ENCODE results near the gene ORAI2.
"Not testable (repeated sequence)": the region's sequence is repeated elsewhere in the genome, so short reads cannot be mapped to it uniquely, and the experiment has no call there.

The ORAI2 gene

DNA sequence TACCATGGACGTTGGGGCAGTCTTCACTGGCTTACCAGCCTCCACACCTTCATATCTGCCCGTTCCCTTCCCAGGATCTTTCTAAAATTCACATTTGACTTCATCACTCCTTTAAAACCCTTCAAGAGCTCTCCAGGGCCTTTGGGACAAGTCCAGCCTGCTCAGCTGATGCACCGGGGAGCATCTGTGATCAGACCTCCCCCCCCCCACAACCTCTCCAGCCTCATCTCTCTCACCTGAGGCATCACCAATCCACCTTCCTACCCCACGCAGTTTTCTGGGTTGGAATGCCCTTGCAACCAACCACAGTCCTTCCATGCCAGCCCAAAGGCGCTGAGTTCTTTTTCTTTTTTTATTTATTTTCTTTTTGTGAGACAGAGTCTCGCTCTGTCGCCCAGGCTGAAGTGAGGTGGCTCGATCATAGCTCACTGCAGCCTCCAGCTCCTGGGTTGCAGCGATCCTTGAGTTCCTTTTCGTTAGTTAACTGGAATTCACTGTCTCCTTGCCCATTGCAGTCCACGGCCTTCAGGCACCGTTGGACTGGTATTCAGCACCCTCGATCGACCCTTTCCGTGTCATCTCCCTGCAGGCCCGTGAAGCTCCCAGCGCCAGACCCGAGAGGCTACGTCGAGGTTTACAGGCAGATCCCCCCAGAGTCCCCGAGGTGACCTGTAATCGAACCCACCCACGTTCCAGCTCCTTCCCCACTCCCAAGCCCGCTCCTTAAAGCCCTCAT lies 30.6 kb downstream of the ORAI2 start:
- peaks cover 33 to 53% of the 10 kb centered on the region in 2 donors for H3K4me1 Mint-ChIP-seq
- no peak for DNase-seq
- peak overlapping the region; percentile 93 to 94 for H3K4me3 Mint-ChIP-seq
- H3K9me3 Mint-ChIP-seq = no peaks in the 10 kb centered on the region
- ATAC-seq (replicated peaks) = peak in 1 of 2 donors; percentile 3
- peak overlapping the region; percentile 91 for H3K27ac Mint-ChIP-seq
- H3K27me3 Mint-ChIP-seq = no peaks in the 10 kb centered on the region
- H3K36me3 Mint-ChIP-seq = peaks cover 17 to 27% of the 10 kb centered on the region in 2 donors

DNA sequence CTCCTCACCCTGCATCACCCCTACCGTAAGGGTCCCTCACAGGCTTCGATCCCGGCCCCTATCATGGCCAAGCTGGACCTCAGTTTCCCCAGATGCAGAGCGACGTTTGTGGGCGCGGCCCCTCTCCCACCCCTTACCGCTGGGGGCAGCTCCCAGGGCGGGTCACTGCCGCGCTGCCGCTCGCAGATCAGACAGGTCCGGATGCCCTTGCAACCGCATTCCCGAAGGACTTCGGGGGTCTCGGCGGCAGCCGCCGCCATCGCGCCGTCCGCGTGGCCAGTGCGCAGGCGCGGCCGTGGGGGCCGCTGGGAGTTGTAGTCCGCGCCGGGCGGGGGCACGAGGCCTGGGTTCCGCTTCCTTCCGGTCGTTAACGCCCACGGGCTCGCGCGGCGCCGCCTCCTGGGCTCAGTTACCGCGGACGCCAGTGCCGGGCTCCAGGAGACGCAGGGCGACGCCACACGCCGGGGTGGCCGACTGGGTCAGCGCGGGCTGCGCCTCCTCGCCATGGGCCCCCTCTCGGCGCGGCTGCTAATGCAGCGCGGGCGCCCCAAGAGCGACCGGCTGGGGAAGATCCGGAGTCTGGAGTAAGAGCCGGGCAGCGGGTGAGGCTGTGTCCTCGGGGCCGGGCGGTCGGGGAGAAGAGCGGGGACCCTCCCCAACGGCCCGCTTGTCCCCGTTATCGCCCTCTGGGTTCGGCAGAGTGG lies 31.4 kb downstream of the ORAI2 start, which contains the start of the genes ALKBH4 and LRWD1:
Gene ALKBH4, minus strand, starts transcription at position 287 of the 704 bp plus-strand sequence. Its CDS starts 27 bp downstream, at position 260.
Gene LRWD1, plus strand, starts transcription at position 408 of the 704 bp plus-strand sequence. Its CDS starts 97 bp downstream, at position 505.
- peak within 1 kb of the TSS; percentile 91 for H3K27ac Mint-ChIP-seq
- peak within 1 kb of the TSS; percentile 93 to 94 for H3K4me3 Mint-ChIP-seq
- ATAC-seq (replicated peaks) (peak; percentile 96 to 97), DNase-seq (peak; percentile 93)
- H3K4me1 Mint-ChIP-seq = peaks cover 34 to 53% of the 10 kb centered on the region in 2 donors
- H3K36me3 Mint-ChIP-seq = peaks cover 16 to 24% of the 10 kb centered on the region in 2 donors
- no peaks in the 10 kb centered on the region for H3K9me3 Mint-ChIP-seq
- no peaks in the 10 kb centered on the region for H3K27me3 Mint-ChIP-seq

DNA sequence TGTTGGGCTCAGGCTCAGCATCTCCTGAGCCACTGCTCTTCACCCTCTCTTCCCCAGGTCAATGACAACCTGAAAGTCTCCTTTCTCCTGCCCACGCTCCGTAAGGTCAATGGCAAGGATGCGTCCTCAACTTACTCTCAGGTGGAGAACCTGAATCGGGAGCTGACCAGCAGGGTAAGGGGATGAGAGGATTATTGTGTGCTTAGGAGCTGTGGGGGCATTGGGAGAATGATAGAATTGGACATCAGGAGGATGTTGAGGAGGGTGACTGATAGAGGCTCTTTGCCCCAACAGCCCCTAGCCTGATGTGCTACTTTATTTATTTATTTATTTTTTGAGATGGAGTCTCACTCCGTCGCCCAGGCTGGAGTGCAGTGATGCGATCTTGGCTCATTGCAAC lies 32.7 kb downstream of the ORAI2 start:
- Mint-ChIP-seq H3K4me3 (peak overlapping the region; percentile 93 to 94), H3K36me3 (peaks cover 16 to 26% of the 10 kb centered on the region in 2 donors), H3K4me1 (peaks cover 30 to 51% of the 10 kb centered on the region in 2 donors), H3K27me3 (no peaks in the 10 kb centered on the region), H3K27ac (peak overlapping the region; percentile 47), H3K9me3 (no peaks in the 10 kb centered on the region)
- no peak for DNase-seq
- ATAC-seq (replicated peaks) = no peak

DNA sequence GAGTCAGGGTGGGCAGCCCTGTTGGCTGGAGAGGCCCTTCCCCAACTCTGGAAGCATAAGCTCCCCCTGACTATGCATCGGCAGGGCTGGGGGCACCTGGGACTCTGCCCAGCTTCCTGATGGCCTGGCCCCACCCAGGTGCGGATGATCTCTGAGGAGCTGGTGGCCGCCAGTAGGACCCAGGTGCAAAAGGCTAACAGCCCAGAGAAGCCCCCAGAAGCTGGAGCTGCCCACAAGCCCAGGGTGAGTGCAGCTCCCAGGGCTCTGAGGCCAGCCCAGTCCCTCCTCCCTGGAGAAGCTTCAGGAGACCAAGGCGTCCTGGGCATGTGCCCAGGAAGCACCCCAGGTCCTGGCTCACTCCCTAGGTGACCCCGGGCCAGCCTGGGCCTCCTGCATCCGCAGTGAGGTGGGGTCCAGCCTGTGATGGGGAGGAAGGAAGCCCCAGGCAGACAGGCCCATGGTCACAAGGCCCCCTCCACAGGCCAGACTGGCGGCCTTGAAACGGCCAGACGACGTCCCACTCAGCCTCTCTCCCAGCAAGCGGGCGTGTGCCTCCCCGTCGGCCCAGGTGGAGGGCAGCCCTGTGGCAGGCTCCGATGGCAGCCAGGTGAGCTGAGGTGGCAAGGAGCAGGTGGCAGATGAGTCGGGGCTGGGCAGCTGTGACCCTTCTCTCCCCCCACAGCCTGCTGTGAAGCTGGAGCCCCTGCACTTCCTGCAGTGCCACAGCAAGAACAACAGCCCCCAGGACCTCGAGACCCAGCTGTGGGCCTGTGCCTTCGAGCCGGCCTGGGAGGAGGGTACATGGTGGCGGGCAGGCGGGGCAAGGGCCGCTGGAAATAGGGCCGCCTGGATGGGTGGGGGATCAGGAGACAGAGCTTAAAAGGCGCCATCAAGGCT lies 34.5 kb downstream of the ORAI2 start:
- Mint-ChIP-seq H3K4me3 (no peak overlapping the region), H3K27ac (no peak overlapping the region), H3K36me3 (peaks cover 23 to 30% of the 10 kb centered on the region in 2 donors), H3K27me3 (no peaks in the 10 kb centered on the region), H3K4me1 (peaks cover 31 to 51% of the 10 kb centered on the region in 2 donors), H3K9me3 (no peaks in the 10 kb centered on the region)
- ATAC-seq (replicated peaks) (no peak), DNase-seq (no peak)

DNA sequence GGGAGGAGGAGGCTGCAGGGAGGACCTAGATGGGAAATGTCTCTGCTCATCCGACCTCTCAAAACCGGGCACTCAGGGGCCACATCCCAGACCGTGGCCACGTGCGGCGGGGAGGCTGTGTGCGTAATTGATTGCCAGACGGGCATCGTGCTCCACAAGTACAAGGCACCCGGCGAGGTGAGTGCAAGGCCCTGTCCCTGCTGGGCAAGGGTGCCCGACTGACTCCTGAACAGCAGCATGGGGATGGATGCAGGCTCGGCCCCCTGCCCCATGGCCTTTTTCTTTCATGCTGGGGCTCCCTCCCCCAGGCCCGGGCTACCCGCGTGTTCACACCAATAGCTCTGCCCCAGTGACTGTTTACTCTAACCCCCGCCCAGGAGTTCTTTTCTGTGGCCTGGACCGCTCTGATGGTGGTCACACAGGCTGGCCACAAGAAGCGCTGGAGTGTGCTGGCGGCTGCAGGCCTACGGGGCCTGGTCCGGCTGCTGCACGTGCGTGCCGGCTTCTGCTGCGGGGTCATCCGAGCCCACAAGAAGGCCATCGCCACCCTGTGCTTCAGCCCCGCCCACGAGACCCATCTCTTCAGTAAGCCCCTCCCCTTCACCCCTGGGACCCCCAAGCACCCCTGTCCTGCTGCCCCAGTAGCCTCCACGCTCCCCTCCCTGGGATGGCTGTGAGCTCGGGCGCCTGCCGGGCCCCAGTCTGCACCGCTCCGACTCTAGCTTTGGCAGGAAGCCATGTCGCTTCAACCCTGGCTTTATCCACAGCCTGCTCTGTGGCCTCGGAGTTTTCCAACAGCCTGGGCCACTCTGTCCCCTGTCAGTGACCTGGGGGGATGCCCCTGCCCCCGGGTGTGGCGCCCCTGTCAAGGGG lies 35.3 kb downstream of the ORAI2 start:
- Mint-ChIP-seq H3K27me3 (no peaks in the 10 kb centered on the region), H3K4me1 (peaks cover 30 to 54% of the 10 kb centered on the region in 2 donors), H3K4me3 (peak overlapping the region in 1 of 2 donors; percentile 36), H3K27ac (peak overlapping the region; percentile 69), H3K9me3 (no peaks in the 10 kb centered on the region), H3K36me3 (peaks cover 26 to 30% of the 10 kb centered on the region in 2 donors)
- DNase-seq (no peak), ATAC-seq (replicated peaks) (no peak)

DNA sequence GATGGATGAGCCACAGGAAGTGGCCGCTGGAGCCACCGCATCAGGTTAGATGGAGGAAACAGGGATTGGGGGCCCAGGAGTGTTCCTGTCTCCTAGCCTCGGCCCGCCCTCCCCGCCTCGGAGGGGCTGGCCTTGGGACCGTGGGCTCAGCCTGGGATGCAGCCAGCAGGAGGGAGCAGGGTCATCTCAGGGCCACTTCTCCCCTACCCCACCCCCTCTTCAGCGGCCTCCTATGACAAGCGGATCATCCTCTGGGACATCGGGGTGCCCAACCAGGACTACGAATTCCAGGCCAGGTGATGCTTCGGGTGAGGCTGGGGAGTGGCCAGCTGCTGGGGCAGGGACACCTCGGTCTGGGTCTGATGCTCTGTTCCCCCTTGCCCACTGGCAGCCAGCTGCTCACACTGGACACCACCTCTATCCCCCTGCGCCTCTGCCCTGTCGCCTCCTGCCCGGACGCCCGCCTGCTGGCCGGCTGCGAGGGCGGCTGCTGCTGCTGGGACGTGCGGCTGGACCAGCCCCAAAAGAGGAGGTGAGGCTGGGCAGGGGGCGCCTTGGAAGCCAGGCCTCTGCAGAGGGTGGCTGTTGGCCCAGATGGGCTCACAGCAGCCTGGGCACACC lies 36.1 kb downstream of the ORAI2 start:
- ATAC-seq (replicated peaks) (no peak), DNase-seq (no peak)
- peaks cover 24 to 48% of the 10 kb centered on the region in 2 donors for H3K4me1 Mint-ChIP-seq
- H3K9me3 Mint-ChIP-seq = no peaks in the 10 kb centered on the region
- peaks cover 26 to 30% of the 10 kb centered on the region in 2 donors for H3K36me3 Mint-ChIP-seq
- no peak overlapping the region for H3K4me3 Mint-ChIP-seq
- peak overlapping the region; percentile 69 for H3K27ac Mint-ChIP-seq
- no peaks in the 10 kb centered on the region for H3K27me3 Mint-ChIP-seq

DNA sequence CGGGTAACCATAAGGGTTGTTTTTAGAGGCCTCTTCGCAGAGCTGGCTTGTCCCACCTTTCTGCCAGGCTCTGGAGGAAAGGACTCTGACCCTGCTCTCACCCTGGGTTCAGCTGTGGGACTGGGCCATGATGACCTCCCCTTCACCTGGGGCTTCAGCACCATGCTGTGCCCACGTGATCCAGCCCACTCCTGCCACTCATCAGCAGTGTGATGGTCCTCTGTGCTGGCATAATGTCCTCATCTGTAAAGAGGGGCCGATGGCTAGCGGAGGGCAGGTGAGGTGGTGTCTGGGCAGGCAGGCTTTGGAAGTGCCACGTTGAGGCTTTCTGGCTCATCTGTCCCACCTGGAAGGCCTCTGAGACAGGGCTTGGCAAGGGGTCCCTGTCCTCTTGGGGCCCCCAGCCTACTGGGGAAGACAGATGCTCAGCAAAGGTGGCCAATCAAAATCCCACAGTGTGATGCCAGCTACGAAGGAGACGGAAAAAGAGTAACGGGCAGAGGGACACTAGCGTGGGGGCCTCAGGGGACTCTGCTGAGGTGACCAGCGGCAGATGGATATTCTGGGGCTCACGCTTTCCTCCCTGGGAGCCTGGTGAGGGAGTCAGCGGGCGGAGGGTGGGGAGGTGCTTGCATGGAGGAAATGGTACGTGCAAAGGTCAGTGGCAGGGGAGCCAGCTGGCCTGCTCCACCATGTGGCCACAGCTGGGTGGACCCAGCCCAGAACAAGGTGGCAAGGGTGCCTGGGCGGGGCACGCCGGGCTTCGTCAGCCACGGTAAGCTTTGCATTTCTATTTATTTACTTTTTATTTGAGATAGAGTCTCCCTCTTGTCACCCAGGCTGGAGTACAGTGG lies 36.8 kb downstream of the ORAI2 start:
- H3K9me3 Mint-ChIP-seq = no peaks in the 10 kb centered on the region
- peaks cover 26 to 30% of the 10 kb centered on the region in 2 donors for H3K36me3 Mint-ChIP-seq
- no peak overlapping the region for H3K4me3 Mint-ChIP-seq
- no peaks in the 10 kb centered on the region for H3K27me3 Mint-ChIP-seq
- no peak overlapping the region for H3K27ac Mint-ChIP-seq
- ATAC-seq (replicated peaks) = no peak
- DNase-seq = no peak
- peaks cover 23 to 45% of the 10 kb centered on the region in 2 donors for H3K4me1 Mint-ChIP-seq

DNA sequence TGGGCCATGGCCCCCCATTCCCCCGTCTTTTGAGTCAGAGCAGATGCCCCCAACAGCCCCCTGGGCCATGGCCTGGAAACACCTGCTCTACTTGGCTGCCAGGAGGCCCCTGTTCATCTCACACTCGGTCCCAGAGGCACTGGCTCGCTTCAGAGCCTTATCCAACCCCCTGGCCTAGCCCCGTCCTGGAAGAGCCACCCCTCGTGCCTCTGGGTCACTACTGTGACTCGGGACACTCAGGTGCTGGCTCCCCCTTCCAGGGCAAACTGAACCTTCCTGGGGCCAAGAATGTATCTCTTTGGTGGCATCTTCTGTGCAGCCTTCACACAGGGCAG lies 38.4 kb downstream of the ORAI2 start:
- Mint-ChIP-seq H3K27me3 (no peaks in the 10 kb centered on the region), H3K36me3 (peaks cover 25 to 26% of the 10 kb centered on the region in 2 donors), H3K4me1 (peaks cover 12 to 29% of the 10 kb centered on the region in 2 donors), H3K27ac (peak overlapping the region; percentile 69), H3K4me3 (no peak overlapping the region), H3K9me3 (no peaks in the 10 kb centered on the region)
- DNase-seq = no peak
- ATAC-seq (replicated peaks) = no peak

DNA sequence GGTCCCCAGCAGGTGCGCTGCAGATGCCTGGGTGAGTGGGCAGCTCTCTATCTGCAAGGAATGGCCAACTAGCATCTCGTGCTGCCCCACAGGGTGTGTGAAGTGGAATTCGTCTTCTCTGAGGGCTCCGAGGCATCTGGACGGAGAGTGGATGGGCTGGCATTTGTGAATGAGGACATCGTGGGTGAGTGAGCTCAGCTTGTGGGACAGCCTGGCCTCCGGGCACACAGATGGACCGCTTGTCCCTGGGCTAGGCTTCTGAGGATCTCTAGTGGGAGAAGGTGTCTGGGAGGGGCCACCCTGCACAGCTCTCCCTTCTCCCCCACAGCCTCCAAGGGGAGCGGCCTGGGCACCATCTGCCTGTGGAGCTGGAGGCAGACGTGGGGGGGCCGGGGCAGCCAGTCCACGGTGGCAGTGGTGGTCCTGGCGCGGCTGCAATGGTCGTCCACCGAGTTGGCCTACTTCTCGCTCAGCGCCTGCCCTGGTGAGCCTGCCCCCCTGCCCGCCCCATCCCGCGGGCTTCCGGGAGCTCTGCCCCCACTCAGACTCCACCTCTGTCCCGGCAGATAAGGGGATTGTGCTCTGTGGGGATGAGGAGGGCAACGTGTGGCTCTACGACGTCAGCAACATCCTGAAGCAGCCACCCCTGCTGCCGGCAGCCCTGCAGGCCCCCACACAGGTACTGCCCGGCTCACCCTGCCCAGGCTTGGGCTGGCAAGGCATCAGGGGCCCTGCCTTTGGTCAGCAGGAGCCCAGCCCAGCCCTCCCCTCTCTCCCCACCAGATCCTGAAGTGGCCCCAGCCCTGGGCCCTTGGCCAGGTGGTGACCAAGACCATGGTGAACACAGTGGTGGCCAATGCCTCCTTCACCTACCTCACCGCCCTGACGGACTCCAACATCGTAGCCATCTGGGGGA lies 39.0 kb downstream of the ORAI2 start:
- Mint-ChIP-seq H3K4me1 (peaks cover 10 to 25% of the 10 kb centered on the region in 2 donors), H3K9me3 (no peaks in the 10 kb centered on the region), H3K36me3 (peaks cover 23 to 26% of the 10 kb centered on the region in 2 donors), H3K27me3 (no peaks in the 10 kb centered on the region), H3K27ac (peak overlapping the region; percentile 33), H3K4me3 (no peak overlapping the region)
- ATAC-seq (replicated peaks) (no peak), DNase-seq (no peak)

DNA sequence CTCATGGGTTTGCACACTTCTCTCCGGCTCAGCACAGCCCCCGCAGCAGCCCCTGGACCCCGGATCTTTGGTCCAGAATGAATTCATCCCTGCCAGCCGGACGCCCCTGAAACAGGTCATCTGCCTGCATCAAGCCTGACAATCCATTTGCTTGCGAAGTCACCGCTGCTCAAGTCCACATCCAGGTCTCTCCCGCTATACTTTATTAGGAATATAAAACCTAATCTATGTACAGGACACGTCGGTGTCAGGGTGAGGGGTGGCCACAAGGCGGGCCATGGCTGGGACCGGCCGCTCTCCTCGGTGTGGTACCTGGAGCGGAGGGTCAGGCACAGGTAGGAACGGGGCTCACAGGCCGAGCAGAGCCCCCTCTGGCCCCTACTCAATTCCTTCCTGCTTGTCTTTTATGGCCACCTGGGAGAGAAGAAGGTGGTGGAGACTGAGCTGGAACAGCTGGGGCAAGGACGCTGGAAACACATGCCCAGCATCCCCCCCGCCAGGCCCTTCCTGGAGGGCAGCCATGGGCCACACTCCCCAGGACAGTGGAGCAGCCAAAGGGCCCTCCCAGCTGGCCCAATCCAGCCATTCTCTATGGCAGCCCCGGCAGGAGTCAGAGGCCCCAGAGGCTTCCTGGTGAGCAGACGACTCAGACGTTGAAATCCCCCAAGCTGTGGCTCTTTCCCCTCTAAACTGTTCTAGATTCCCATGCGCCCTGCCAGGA lies 40.1 kb downstream of the ORAI2 start:
- no peak for DNase-seq
- H3K27me3 Mint-ChIP-seq = no peaks in the 10 kb centered on the region
- H3K9me3 Mint-ChIP-seq = no peaks in the 10 kb centered on the region
- H3K4me3 Mint-ChIP-seq = no peak overlapping the region
- ATAC-seq (replicated peaks) = no peak
- H3K4me1 Mint-ChIP-seq = peaks cover 10 to 25% of the 10 kb centered on the region in 2 donors
- H3K27ac Mint-ChIP-seq = no peak overlapping the region
- peaks cover 21 to 23% of the 10 kb centered on the region in 2 donors for H3K36me3 Mint-ChIP-seq

DNA sequence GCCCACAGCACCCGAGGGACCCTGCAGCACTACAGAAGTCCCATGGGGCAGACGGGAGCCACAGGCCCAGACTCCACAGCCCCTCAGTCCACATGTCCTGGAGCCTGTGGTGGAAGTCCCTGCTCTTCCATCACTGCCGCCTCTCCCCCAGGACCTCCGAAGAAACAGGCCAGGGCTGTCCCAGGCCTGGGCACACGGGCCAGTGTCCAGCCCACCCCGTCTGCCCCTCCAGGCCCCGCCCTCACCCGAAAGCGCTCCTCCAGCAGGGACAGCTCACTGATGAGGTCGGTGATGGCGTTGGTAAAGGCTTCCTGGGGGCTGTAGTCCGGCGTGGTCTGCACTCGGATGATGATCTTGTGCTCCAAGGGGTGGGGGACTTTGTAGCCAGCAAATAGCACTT lies 40.7 kb downstream of the ORAI2 start:
- H3K27me3 Mint-ChIP-seq; H3K4me3 Mint-ChIP-seq; H3K27ac Mint-ChIP-seq; H3K9me3 Mint-ChIP-seq; ATAC-seq (replicated peaks); DNase-seq: not testable (repeated sequence)
- Mint-ChIP-seq H3K4me1 (peaks cover 8 to 25% of the 10 kb centered on the region in 2 donors), H3K36me3 (peaks cover 18% of the 10 kb centered on the region in 2 donors)

Data from stimulated activated naive B cell treated with anti-CD40 and anti-IgM and Interleukin-4, amounts not matched to agents 10 μg/mL and 1 μg/mL and 100 μg/mL, for 72 hours (primary cell).